Measurements from ENCODE around the gene ALX4. TPM values are rescaled to one million over a fixed set of nuclear protein-coding genes. Genes with fewer than 3 reads are reported as not detected.

Gene ALX4
- total and polyA plus RNA-seq, 9 of the 15 experiments (the other 6 are each of a cell fraction or from before 2014, with no cell fraction given) = 0.07 to 1.2 (median 0.33) TPM

DNA sequence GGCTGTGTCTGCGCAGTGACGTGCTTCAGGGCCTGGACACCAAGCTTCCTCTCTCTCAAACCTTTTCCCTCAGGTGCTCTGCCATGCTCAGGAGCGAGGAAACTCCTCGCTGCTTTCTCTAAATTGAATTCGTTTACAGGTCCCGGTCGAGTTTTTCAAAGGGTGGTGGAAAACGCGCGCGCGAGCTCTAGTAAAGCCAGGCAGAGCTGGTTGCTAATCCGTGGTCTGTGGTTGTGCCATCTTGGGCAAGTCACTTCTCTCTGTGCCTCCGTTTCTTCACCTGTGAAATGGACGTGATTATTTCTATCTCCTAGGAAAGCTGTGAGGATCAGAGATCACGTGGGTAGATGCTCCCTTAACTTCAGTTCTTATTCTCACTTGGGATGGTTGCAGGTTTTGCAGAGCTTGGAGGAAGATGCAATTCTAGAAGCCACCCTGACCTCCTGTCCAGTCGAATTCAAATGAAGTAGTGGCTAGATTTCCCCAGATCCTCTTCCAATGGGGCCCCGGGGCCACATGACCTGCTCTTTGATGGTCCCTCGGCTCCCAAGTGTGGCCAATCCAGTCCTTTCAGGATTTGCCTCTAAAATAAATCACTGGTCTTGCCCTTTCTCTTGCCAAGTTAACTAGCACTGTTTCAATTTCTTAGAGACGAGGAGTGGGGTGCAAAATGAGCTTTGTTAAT is 10.5 kb upstream of the ALX4 start (continued):
- TF ChIP-seq, protein P1, sequence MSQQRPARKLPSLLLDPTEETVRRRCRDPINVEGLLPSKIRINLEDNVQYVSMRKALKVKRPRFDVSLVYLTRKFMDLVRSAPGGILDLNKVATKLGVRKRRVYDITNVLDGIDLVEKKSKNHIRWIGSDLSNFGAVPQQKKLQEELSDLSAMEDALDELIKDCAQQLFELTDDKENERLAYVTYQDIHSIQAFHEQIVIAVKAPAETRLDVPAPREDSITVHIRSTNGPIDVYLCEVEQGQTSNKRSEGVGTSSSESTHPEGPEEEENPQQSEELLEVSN (IDR thresholded peaks at IDR 0.05; ENCODE audit: borderline replicate concordance in 1 of 2, extremely low read depth in 1 of 2, insufficient read depth in 1 of 2, insufficient read length in 1 of 2, low read depth in 1 of 2, low read length in 1 of 2, poor library complexity in 1 of 2, severe bottlenecking in 1 of 2) = no peak
- TF ChIP-seq, protein P2, sequence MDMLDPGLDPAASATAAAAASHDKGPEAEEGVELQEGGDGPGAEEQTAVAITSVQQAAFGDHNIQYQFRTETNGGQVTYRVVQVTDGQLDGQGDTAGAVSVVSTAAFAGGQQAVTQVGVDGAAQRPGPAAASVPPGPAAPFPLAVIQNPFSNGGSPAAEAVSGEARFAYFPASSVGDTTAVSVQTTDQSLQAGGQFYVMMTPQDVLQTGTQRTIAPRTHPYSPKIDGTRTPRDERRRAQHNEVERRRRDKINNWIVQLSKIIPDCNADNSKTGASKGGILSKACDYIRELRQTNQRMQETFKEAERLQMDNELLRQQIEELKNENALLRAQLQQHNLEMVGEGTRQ (CRISPR knock-in tag; IDR thresholded peaks at IDR 0.05) = peak; percentile 29; the same call in 1 of the 2 replicates
- TF ChIP-seq ZKSCAN8 (CRISPR knock-in tag; IDR thresholded peaks at IDR 0.05) = 0 out of 2 replicates have a peak, but pooled peaks have one; percentile 34
- no peak for TF ChIP-seq DIDO1 (tag; IDR thresholded peaks at IDR 0.05; ENCODE audit: low read depth)
- no peak for TF ChIP-seq ZNF197 (CRISPR knock-in tag; IDR thresholded peaks at IDR 0.05; ENCODE audit: low read depth)
- peak; percentile 44 for TF ChIP-seq RBM25 (IDR thresholded peaks at IDR 0.05; ENCODE audit: low read depth, low read length, severe bottlenecking)
- TF ChIP-seq NRF1 (conservative IDR thresholded peaks at IDR 0.05 in 1 of 2, IDR thresholded peaks at IDR 0.05 in 1 of 2) = peak in 1 of 2 experiments; percentile 22; a peak in 1 of 4 replicates
- TF ChIP-seq FOXK1 (CRISPR knock-in tag; IDR thresholded peaks at IDR 0.05; ENCODE audit: borderline replicate concordance) = 0 out of 2 replicates have a peak, but pooled peaks have one; percentile 23
- TF ChIP-seq YBX1 (IDR thresholded peaks at IDR 0.05) = no peak
- TF ChIP-seq DPF2 (IDR thresholded peaks at IDR 0.05) = no peak
- TF ChIP-seq ZBTB8A (IDR thresholded peaks at IDR 0.05; ENCODE audit: partially characterized antibody) = no peak
- peak; percentile 27; the same call in 1 of the 2 replicates for TF ChIP-seq TFE3 (CRISPR knock-in tag; IDR thresholded peaks at IDR 0.05)
